ENCODE measurements around the gene CBR1.

- TF ChIP-seq EZH2phosphoT487 (IDR thresholded peaks at IDR 0.05; ENCODE audit: insufficient read depth, low read depth), result no peak
- TF ChIP-seq EZH2 (IDR thresholded peaks at IDR 0.05; ENCODE audit: insufficient read depth, poor library complexity, severe bottlenecking), result no peak
Measured at GRCh38 chr21:36096398-36097290, 26.8 kb downstream of the CBR1 start.
